Activated CD4-positive, alpha-beta T cell treated with anti-CD3 and anti-CD28 coated beads, Interleukin-2, amount 50 U/mL, for 24 hours (primary cell): ENCODE results near the gene KHSRP.
"Not testable (repeated sequence)": the region's sequence is repeated elsewhere in the genome, so short reads cannot be mapped to it uniquely, and the experiment has no call there.

Experiments
- DNase-seq, 2 donors: peaks; one replicate each; pipeline ENCODE4 v3.0.0-alpha.2; 2020; ENCODE audit warnings: low read depth in 1 of 2, low spot score in 1 of 2

Gene KHSRP

DNA sequence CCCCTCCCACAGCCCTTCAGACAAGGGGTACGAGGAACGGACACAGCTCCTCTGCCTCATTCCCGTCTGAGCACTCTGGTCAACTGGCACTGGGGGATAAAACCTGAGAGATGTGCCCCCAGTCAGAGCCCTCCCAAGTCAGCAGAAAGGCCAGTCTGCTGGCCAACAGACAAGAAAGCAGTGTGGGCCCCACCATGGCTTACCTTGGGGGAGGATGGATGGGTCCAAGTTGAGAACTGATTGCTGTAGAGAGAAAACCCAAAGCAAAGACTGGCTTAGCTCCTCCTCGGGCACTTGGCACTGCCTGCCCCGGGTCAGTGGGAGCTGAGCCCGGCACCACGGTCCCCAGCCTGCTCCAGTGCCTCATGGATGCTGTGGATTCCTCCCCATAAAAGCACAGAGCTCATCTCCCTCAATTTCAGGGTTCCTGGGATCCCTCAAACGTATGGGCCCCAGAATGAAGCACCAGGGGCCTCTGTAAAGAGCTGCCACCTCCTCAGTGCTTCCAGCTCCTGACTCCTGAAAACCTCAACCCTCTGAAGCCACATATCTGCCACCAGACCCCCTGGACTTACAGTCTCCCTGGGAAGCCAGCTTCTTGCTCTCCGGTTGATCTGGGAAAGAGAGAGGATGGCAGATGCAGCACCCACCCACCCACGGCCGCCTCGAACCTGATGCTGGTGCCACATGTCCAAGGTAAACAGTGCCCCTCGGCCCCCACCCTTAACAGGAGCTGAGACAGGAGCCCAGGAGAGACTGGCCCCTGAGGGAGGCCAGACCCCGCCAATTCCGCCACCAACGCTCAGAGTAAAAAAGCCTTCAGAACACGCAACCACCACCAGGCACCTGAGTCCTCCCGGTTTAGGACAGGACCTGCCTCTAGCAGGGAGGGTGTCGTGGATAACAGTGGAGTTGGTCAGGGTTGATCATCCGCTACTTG lies 3.3 kb downstream of the KHSRP start:
- no peak for DNase-seq

DNA sequence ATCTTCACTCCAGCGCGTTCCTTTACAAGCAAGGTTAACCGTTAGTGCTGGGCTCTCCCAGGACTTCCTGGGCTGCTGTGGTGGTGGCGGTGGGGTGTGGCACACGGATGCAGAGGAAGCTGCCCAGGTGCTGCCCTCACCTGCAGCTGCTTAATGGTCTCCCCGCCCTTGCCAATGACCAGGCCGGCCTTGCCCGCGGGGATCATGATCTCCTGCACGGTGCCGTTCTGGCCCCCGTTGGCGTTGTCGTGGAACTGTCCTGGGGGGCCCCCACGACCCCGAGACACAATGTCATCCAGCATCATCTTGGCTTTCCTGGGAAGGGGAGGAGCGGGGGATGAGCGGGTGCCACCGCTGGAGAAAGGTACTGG lies 6.1 kb downstream of the KHSRP start:
- no peak for DNase-seq

DNA sequence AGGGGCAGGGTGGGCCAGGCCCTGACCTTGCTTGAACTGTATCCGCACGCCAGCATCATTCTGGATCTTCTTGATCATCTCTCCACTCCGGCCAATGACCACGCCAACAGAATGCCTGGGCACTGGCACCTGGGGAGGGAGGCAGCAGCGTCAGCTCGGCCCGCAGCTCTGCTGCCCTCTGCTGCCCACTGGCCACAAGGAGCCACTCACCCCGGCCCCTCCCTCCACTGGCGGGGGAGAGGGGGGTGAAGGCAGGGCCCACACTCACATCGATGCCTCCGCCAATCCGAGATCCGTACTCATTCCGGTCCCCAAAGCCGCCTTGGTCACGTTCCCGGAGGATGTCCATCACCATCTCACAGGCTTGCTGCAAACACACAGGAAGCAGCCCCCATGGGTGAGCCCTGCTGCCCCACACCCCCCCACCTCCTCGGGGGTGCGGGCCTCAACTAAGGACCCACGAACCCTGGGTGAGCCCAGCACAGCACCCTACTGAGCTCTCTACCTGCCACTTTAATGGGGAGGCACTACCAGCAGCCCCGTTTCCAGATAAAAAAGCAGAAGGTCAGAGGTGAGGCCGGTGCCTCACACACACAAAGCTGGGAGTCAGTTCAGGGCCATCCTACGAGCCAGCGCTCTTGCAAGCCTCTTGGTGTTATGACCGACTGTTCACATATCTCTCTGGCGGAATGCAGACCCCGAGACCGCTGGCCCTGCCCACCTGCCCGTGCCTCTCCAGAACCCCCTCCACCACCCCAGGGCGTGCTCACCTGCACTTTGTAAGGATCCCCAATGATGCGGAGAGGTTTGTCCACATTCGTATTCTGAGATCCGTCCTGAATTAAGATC lies 6.7 kb downstream of the KHSRP start:
- DNase-seq: no peak

DNA sequence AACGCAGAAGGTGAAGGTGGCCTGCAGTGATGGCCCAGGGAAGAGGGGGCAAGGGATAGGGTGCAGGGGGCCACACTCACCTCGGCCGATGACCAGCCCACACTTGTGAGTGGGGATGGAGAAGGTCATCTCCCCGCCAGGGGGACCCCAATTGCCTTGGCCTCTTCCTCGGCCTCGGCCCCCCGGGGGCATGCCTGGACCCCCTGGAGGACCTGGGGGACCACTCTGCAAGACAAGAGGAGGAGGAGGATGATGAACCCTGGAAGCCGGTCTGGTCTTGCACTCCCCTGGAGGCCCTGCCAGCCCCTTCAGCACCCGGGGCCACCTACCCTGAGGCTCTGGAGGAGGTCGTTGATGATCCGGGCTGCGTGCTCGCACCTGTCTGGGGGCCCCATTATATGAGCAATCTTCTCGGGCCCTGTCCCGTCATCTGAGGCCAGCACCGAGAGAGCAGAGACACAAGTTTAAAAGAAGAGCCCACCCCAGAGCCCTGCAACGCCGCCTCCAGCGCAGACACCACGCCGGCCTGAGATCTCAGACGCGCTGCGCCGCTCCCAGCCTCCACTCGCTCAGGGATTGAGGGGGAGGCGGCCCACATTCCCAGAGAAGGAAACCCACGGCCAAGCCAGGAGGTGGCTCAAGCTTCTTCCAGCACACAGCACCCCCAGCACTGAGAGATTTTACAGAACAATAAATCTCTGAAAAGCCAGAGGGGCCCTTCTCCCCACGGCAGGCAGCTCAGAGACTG lies 7.8 kb downstream of the KHSRP start:
- DNase-seq: no peak

DNA sequence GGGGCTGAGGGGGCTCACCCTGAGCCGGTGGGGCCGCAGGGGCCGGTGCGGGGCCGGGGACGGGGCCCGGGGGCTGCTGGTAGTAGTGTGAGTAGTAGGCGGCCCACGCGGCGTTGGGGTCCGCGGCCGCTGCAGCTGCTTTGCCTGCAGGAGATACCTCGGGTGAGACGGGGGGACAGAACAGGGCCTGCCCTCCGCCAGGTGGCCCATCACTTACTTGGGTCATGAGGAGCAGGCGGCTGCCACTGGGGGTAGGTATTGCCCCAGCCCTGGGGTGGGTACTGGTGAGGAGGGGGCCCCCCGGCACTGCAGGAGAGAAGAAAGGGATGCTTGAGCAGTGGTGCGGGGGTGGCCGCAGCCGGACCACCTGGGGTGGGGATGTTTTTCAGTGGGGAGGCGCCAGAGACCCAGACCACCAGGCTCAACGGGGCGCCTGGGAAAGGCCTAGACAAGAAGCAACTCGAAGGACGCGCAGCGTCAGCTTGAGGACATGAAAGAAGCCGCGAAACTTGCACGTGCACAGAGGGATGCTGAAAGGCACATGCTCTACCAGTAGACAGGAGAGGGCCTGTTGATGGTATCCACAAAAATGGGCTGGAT lies 8.9 kb downstream of the KHSRP start:
- DNase-seq: no peak

DNA sequence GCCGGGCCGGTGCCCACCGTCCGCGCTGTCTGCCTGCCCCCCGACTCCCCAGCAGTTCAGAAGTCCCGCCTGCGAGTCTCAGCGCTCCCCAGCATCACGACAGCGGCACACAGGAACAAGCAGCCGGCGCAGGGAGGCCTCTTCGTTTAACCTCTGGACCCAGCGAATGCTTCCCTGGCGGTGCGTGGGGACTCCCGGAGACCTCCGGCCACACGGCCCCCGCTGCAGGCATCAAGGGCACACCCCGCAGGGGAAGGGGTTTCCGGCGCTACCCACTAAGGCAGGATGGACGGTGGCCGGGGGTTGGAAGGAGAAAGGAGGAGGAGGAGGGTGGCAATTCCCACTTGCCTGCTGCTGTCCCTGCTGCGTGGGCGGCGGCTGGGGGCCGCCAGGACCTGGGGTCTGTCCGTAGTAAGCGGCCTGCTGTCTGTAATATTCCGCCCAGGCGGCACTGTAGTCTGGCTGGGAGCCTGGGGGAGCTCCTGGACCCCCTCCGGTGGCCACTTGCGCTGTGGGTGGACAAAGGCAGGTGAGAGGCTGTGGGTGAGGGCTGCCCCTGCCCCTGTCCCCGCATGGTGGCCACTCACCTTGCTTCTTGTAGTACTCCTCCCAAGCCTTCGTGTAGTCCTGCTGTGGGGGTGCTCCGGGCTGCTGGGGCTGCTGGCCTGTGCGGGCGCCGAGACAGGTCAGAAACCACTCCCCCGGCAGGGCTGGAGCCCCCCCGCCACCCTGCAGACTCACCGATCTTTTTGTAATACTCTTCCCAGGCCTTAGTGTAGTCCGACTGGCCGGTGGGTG lies 9.6 kb downstream of the KHSRP start:
- no peak for DNase-seq

DNA sequence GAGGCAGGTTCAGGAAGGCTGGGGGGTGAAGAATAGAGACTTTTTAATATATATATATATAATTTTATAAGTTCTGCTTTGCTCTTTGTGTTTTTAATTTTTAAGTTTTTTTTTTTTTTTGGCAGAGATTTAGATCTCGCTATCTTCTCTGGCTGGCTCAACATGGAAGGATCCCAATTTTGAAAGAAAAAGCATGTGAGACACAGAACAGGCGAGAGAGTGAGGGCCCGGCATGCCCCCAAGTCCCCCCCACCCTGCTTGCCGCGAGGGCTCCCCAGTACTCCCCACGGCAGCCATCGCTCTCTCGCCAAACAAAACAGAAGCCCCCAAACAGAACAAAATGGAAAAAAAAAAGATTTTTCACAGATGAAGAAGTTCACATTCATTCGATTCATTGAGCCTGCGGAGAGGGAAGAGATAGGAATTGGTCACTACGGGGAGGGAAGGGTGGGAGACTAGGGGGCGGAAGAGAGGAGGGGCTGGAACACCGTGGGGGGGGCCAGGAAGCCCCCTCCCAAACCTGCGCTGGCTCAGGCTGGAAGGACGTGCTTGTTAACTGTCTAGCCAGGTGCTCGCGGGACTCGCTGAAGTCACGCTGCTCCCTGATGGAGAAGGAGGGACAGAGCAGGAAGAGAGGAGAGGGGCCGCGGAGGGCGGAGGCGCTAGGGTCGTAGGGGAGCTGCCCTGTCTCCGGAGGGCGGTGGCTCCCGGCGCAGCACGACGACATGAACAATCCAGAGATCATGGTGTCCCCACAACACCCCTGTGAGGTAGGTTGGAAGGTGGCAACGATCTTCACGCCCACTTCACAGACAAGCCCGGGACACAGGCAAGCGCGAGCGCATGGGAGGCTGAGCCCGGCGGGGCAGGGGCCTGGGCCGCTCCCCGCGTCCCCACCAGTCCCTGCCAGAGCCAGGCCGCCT lies 10.6 kb downstream of the KHSRP start:
- DNase-seq: no peak

DNA sequence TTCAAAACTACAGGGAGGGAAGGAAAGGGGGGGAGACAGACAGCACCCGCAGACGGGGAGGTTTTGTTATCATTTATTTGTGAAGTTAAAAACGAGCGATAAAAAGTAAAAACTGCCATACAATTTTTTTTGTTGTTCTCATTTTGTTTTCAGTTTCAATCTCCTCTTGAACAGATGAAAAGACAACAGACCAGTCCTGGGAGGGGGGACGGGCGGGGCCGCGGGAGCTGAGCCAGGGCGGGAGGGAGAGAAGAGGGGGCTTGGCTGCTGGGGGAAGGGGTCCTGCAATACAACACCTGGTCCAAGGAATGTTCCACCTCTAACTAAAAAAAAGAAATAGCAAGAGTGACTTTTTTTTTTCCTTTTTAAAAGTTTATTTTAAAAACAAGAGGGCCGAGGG lies 11.3 kb downstream of the KHSRP start:
- DNase-seq: no peak

DNA sequence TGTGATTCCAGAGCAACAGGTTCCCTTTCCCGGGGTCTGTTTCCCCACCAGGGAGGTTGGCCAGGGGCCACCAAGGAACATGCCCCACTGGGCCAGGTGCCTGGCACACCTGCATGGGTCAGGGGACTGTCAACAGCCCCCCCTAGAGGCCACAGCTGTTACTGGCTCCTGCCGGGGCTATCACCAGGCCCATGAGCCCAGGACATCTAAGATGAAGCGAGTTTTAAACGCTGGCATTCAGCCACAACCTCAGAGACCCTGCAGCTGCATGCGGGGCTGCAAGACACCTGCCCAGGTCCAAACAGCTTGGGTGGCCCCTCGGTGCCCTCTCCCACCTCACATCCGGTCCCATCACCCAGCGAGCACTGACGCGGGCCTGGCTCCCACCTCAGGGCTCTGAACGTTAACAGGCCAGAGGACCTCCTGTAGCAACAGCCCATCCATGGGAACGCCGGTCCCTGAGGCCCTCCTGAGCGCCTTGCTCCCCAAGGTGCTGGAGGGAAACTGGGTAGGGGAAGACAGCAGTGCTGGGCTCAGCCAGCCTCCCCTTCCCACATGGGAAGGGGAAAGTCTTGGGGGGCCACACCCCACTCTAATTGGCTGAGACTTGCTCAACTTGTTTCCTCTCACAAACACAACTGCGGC lies 12.0 kb downstream of the KHSRP start:
- peak in 1 of 2 donors; percentile 36 for DNase-seq

DNA sequence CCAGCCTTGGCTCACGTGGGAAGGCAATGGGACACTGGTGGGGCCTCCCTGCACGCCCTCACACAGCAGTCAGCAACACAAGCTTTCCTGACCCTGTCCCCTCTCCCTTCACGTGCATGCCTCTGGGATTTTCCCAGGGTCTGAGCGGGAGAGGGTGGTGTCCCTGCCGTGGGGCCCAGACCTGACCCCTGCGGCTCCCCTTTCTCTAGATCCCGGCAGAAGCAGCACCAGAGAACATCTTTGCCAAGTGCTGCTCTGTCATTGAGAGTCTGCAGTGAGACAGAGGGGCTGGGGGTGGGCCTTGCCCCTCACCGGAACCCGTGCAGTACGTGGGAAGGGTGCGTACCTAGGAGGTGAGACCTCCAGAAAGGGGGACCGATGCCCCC lies 12.6 kb downstream of the KHSRP start:
- no peak for DNase-seq

DNA sequence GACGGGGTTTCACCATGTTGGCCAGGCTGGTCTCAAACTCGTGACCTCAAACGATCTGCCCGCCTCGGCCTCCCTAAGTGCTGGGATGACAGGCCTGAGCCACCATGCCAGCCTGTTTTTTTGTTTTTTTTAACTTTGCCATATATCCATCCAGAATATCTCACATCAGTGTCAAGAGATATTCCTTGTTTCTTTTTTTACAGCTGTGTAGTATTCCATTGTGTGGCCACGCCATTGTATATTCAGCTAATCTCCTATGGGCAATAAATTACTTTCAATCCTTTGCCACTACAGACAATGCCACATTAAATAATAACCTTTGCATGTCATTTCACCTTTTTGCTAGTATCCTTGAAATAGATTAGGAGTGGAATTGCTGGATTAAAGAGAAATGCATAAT lies 15.3 kb downstream of the KHSRP start:
- DNase-seq: no peak

DNA sequence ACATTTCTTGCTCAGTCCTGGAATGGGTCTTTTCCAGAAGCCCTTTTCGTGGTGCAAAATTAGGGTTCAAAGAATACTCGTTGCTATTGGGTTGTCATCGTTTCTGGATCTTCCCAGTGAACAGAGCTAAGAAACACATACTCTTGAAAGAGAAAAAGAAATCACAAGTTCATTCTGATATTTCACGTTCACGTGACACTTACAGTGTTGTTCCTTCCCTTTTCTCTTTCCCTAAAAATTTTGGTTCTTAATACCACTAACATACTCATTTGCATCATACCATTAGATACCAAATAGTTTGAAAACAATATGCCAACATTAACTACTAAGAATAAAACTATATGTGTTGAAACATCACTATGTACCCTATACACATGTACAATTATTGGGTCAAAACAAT lies 18.2 kb downstream of the KHSRP start:
- DNase-seq: no peak

DNA sequence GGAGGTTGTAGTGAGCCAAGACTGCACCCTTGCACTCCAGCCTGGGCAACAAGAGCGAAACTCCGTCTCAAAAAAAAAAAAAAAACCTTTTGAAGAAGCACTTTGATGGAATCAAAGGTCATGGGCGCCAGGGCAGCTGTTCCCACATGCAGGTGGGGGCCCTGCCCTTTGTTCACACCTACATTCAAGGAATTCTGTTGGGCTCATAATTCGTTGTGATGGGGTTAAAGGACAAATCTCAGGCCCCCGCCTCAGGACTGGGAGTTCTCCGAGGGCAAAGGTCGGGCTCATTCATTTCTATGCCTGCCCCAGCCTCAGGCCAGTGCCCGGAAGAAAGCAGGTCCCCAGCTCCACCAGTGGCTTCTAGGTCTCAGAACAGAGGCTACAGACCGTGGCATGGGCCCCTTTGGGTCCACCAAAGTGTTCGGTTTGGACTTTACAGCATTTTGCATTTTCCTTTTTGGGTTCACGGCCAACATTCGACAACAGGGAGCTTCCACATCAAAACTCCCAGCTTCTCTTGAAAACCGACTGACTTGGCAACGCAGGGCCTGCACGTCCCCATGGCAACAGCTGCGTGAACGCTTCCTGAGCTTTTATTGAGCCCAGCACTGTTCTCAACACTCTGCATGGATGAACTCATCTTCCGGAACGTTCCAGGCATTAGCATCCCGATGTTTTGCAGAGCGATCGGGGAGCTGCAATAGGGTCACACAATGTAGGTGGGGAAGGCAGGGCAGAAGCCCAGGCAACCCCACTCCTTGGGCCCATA lies 21.6 kb downstream of the KHSRP start:
- DNase-seq: no peak

DNA sequence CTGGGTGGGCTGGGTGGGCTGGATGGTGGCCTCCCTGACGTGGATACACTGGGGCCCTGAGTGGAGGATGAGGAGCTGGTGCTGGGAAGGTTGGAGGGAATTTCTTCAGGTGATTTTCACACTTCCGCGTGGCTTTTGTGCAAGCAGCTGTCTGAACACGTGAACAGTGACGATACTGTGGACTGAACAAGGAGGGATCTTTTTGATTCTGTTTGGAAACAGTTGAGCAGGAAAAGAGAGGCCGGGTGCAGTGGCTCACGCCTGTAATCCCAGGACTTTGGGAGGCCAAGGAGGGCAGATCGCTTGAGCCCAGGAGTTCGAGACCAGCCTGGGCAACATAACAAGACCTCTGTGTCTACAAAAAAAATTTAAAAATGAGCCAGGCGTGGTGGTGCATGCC lies 22.6 kb downstream of the KHSRP start:
- DNase-seq: no peak

DNA sequence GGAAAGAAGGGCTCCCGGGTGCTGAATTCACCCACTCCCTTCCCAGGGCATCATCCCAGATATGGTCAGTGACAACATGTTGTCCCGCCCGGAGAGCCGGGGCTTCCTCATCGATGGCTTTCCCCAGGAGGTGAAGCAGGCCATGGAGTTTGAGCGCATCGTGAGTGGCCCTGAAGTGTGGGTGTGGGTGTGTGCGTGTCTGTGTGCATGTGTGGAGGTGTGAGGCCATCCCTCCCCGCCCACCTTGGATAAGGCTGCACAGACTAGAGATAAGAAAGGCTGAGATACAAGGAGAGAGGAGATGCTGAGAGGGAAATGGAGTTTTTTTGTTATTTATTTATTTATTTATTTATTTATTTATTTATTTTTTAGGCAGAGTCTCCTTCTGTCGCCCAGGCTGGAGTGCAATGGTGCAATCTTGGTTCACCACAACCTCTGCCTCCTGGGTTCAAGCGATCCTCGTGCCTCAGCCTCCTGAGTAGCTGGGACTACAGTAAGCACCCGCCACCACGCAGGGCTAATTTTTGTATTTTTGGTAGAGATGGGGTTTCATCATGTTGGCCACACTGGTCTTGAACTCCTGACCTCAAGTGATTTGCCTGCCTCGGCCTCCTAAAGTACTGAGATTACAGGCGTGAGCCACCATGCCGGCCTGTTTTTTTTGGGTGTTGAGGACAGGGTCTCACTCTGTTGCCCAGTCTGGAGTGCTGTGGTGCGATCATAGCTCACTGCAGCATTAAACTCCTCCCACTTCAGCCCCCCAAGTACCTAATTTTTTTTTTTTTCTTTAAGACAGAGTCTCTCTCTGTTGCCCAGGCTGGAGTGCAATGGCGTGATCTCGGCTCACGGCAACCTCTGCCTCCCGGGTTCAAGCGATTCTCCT lies 24.3 kb downstream of the KHSRP start:
- DNase-seq: not testable (repeated sequence)

DNA sequence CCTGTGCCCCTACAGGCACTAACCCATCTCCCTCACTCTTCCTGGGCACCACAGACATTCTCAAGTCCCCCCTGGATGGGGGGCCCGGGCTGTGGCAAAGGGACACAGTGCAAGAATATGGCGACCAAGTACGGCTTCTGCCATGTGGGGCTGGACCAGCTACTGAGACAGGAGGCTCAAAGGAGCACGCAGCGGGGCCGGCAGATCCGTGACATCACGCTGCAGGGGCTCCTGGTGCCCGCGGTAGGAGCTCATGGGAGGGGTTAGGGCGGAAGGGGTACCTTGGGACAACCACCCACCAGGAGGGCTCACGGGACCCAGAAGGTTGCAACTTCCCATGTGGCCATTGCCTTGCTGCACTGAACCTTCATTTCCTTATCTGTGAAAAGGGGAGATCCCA lies 28.3 kb downstream of the KHSRP start:
- DNase-seq: no peak

DNA sequence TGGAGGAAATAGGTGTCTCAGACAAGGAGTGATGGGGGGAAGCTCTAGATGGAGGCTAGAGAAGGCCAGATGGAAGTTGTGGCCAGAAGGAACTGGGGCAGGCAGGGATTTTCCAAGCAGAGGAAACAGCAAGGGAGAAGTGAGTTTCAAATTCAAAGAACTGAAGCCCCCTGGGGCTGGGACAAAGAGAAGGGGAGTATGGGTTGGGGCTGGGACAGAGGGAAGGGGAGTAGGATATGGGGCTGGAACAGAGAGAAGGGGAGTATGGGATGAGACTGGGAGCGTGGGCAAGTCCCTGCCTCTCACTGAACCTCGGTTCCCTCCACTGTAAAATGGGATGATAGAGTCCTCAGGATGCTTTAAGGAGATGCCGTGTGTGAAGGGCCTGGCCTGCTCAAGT lies 29.8 kb downstream of the KHSRP start:
- DNase-seq: no peak
